ENCODE data around the gene TPCN1.

Gene TPCN1

GRCh38 chr12:113221181-113221996 lies at the start of gene TPCN1:
Gene TPCN1 (plus strand): TSS chr12:113221464. CDS start chr12:113226853, 5,389 bp downstream.
- Mint-ChIP-seq H3K36me3 (ENCODE audit: low read depth) (peaks cover 17% of the 10 kb centered on the region), H3K27ac (peak within 1 kb of the TSS; percentile 95), H3K4me1 (ENCODE audit: low read depth) (peaks cover 28% of the 10 kb centered on the region), H3K9me3 (no peaks in the 10 kb centered on the region), H3K27me3 (no peaks in the 10 kb centered on the region), H3K4me3 (peak within 1 kb of the TSS; percentile 93)
- intact Hi-C loops (cut with micrococcal nuclease) = loop anchor here (1.0 to 5.0 kb wide), 2 partner anchors 12 to 34 kb away; partner anchors contain the start of genes DDX54 and RITA1

DNA sequence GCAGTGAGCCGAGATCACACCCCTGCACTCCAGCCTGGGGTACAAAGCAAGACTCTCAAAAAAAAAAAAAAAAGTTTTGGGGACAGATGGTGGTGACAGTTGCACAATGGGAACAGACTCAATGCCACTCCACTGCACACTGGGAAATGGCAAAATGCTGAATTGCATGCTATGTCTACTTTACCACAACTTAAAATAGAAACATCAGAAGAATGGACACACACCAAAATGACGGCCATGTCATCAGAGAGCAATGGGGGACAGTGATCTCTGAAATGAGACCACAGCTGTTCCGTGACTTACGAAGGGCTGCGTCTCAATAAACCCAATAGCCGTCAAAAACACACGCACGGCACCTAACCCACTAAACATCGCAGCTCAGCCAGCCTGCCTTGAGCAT lies 49.7 kb upstream of the TPCN1 start:
- Mint-ChIP-seq H3K4me1 (ENCODE audit: low read depth) (peaks cover 9% of the 10 kb centered on the region), H3K9me3 (no peaks in the 10 kb centered on the region), H3K36me3 (ENCODE audit: low read depth) (peaks cover 99% of the 10 kb centered on the region), H3K4me3 (no peak overlapping the region), H3K27me3 (no peaks in the 10 kb centered on the region), H3K27ac (no peak overlapping the region)
- intact Hi-C loops (cut with micrococcal nuclease) = loop anchor here (5.0 kb wide), 1 partner anchor 179 kb away; no protein-coding TSS in a partner anchor

DNA sequence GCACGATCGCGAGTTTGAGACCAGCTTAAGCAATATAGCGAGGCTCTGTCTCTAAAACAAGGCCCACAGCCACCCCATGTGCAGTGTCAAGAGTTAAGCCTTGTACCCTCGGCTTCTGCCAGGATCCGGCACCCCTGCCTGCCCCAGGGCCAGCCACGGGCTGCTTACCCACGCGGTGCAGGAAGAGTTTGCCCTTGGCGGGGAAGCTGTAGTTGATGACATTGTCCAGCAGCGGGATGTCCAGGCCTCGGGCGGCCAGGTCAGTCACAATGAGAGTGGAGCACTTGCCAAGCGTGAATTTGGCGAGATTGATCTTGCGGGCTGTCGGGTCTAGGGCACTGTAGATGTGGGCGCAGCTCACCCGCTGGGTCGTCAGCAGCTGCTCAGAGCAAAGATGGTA lies 49.1 kb upstream of the TPCN1 start:
- Mint-ChIP-seq H3K4me3 (no peak overlapping the region), H3K27me3 (no peaks in the 10 kb centered on the region), H3K4me1 (ENCODE audit: low read depth) (peaks cover 9% of the 10 kb centered on the region), H3K9me3 (no peaks in the 10 kb centered on the region), H3K36me3 (ENCODE audit: low read depth) (peaks cover 99% of the 10 kb centered on the region), H3K27ac (no peak overlapping the region)
- intact Hi-C loops (cut with micrococcal nuclease) = loop anchor here (5.0 kb wide), 1 partner anchor 180 kb away; no protein-coding TSS in a partner anchor

GRCh38 chr12:113173081-113173698 lies 48.1 kb upstream of the TPCN1 start:
- intact Hi-C loops (cut with micrococcal nuclease) = loop anchor here (5.0 kb wide), 1 partner anchor 181 kb away; no protein-coding TSS in a partner anchor
- H3K27ac Mint-ChIP-seq = no peak overlapping the region
- H3K36me3 Mint-ChIP-seq (ENCODE audit: low read depth) = peaks cover 99% of the 10 kb centered on the region
- H3K4me1 Mint-ChIP-seq (ENCODE audit: low read depth) = peaks cover 9% of the 10 kb centered on the region
- H3K27me3 Mint-ChIP-seq = no peaks in the 10 kb centered on the region
- H3K4me3 Mint-ChIP-seq = no peak overlapping the region
- no peaks in the 10 kb centered on the region for H3K9me3 Mint-ChIP-seq

DNA sequence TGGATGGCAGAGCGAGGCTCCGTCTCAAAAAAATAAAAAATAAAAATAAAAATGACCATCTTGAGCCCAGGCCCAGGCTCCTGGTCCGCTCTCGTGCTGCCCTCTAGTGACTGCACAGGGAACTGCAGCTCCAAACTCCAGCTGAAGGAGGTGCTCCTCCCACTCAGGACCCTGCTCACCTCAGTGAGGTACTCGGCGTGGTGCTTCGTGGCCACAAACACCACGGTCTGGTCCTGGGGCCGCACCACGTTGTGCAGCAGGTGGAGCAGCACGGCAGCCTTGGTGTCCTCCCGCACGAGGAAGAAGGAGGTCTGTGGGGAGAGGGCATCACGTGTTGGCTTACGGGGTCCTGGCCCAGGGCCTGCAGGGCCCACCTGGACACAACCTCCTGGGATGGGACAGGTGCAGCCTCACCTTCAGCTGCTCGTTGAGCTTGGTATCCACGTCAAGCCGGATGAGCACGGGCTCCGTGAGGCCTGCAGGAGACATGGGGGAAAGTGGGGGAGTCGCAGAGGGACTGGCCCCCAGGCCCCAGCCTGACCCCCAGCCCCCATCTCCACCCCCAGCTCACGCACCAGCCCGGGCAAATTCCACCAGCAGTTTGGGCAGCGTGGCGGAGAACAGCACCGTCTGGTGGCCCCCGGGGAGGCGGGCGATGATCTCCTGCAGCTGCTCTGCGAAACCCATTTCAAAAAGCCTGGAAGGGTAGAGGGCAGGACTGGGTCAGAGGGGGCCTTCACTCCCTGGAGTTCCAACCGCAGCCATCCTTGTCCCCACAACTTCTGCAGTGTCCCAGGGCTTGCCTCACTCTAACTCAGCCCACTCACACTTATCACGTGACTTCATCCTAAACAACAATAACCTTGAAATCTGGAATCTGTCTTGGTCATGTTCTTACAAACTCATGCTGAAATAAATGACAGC lies 46.5 kb upstream of the TPCN1 start:
- H3K4me3 Mint-ChIP-seq = no peak overlapping the region

DNA sequence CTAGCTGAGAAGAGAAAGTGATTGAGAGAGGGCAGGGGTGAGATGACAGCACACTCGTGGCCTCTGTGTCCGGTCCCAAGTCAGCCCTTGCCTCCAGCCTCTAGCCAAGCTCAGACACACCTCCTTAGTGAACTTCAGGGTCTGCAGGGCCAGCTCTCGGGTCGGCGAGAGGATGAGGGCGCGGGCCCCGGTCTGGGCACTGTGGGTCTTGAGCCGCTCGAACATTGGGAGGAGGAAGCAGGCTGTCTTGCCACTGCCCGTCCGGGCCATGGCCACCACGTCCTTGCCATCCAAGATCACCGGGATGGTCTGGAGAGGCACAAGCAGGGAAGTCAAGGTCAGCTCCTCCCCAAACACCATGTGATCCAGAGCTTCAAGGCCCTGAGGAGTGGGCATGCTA lies 42.2 kb upstream of the TPCN1 start:
- Mint-ChIP-seq H3K4me3 (no peak overlapping the region), H3K4me1 (ENCODE audit: low read depth) (peaks cover 20% of the 10 kb centered on the region), H3K9me3 (no peaks in the 10 kb centered on the region), H3K27me3 (no peaks in the 10 kb centered on the region), H3K36me3 (ENCODE audit: low read depth) (peaks cover 89% of the 10 kb centered on the region), H3K27ac (no peak overlapping the region)
- intact Hi-C loops (cut with micrococcal nuclease) = no loop called here

More for the DNA sequence above, 46.5 kb upstream of the TPCN1 start:
- Mint-ChIP-seq H3K4me1 (ENCODE audit: low read depth) (peaks cover 9% of the 10 kb centered on the region), H3K27me3 (no peaks in the 10 kb centered on the region), H3K9me3 (no peaks in the 10 kb centered on the region), H3K36me3 (ENCODE audit: low read depth) (peaks cover 99% of the 10 kb centered on the region), H3K27ac (peak overlapping the region; percentile 7)
- intact Hi-C loops (cut with micrococcal nuclease) = loop anchor here (1.0 to 5.0 kb wide), 2 partner anchors 126 to 182 kb away; no protein-coding TSS in a partner anchor

DNA sequence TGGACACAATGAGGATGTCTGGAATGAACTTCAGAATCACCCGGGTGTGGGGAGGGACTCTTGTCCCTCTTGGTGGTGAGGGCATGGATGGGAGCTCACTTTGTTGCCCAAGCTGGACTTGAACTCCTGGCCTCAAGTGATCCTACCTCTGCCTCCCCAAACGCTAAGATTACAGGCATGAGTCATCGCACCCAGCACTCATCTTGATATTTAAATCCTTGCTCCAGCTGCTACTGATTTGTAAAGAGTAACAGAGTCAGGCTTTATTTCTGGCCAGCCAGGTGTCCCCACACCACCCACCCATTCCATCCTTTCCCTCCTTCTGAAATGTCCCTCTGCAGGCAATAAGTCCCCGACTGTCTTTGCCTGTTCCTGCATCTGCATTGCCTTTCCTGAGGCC lies 40.9 kb upstream of the TPCN1 start:
- Mint-ChIP-seq H3K9me3 (no peaks in the 10 kb centered on the region), H3K36me3 (ENCODE audit: low read depth) (peaks cover 86% of the 10 kb centered on the region), H3K27me3 (no peaks in the 10 kb centered on the region), H3K27ac (no peak overlapping the region), H3K4me3 (no peak overlapping the region), H3K4me1 (ENCODE audit: low read depth) (peaks cover 11% of the 10 kb centered on the region)
- intact Hi-C loops (cut with micrococcal nuclease) = no loop called here

DNA sequence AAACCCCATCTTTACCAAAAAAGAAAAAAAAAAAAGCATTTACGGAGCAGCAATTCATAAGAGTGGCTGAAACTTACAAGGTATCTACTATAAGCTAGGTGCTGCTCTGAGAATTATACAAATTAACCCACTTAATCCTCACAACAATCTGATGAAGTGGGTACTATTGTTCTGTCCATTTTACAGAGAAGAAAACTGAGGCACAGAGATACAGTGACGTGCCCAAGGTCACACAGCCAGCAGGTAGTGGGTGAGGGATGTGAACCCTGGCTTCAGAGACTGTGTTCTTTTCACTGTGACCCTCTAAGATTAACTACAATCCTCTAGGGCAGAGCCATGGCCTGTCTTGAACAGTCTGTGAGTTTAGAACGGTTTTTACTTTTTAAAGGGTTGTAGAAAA lies 39.3 kb upstream of the TPCN1 start:
- H3K27me3 Mint-ChIP-seq = no peaks in the 10 kb centered on the region
- no peaks in the 10 kb centered on the region for H3K9me3 Mint-ChIP-seq
- no peak overlapping the region for H3K27ac Mint-ChIP-seq
- H3K36me3 Mint-ChIP-seq (ENCODE audit: low read depth) = peaks cover 81% of the 10 kb centered on the region
- peaks cover 27% of the 10 kb centered on the region for H3K4me1 Mint-ChIP-seq (ENCODE audit: low read depth)
- intact Hi-C loops (cut with micrococcal nuclease) = no loop called here
- H3K4me3 Mint-ChIP-seq = no peak overlapping the region

DNA sequence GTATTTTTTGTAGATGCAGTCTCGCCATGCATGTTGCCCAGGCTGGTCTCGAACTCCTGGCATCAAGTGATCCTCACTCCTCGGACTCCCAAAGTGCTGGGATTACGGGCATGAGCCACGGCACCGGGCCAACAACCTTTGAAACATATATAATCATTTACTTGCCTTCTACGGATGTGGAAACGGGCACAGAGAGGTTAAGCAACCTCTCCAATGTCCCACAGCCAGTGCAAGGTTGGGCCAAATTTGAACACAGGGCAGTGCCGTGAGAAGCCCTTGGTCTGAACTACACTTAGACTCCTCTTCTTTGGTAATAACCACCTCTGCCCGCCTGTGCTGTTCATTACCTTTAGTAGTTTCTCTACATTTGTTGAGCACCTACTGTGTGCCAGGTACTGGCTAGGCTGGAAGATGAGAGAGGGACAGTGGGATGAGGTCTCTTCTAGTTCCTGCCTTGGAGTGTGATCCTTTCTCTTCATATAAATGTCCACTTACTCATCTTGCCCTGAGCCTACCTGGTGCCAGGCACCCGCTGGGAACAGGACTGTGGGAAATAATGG lies 38.2 kb upstream of the TPCN1 start:
- Mint-ChIP-seq H3K36me3 (ENCODE audit: low read depth) (peaks cover 75% of the 10 kb centered on the region), H3K27ac (no peak overlapping the region), H3K4me3 (no peak overlapping the region), H3K27me3 (no peaks in the 10 kb centered on the region), H3K4me1 (ENCODE audit: low read depth) (peaks cover 32% of the 10 kb centered on the region), H3K9me3 (no peaks in the 10 kb centered on the region)
- intact Hi-C loops (cut with micrococcal nuclease) = no loop called here

DNA sequence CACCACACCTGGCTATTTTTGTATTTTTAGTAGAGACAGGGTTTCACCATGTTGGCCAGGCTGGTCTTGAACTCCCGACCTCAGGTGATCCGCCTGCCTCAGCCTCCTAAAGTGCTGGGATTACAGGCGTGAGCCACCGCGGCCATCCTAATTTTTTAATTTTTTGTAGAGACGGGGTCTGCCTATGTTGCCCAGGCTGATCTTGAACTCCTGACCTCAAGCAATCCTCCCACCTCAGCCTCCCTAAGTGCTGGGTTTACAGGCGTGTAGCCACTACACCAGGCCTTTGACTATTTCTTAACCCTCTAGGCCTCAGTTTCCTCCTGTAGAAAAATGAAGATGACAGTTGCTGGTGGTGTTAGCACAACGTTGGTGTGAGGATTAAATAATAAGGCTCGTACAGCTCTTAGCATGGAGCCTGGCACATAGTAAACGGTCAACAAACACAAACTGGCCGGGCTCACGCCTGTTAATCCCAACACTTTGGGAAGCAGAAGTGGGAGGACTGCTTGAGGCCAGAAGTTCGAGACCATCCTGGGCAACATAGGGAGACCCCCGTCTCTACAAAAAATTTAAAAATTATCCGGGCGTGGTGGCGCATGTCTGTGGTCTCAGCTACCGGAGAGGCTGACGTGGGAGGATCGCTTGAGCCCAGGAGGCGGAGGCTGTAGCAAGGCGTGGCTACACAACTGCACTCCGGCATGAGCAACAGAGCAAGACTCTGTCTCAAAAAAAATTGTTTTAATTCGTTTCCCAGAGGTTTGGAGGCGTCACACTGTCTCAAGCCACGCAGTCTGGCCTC lies 37.0 kb upstream of the TPCN1 start:
- peak overlapping the region; percentile 98 for H3K27ac Mint-ChIP-seq
- no peaks in the 10 kb centered on the region for H3K9me3 Mint-ChIP-seq
- H3K4me1 Mint-ChIP-seq (ENCODE audit: low read depth) = peaks cover 32% of the 10 kb centered on the region
- intact Hi-C loops (cut with micrococcal nuclease) = no loop called here
- no peaks in the 10 kb centered on the region for H3K27me3 Mint-ChIP-seq
- H3K36me3 Mint-ChIP-seq (ENCODE audit: low read depth) = peaks cover 75% of the 10 kb centered on the region
- H3K4me3 Mint-ChIP-seq = peak overlapping the region; percentile 98

DNA sequence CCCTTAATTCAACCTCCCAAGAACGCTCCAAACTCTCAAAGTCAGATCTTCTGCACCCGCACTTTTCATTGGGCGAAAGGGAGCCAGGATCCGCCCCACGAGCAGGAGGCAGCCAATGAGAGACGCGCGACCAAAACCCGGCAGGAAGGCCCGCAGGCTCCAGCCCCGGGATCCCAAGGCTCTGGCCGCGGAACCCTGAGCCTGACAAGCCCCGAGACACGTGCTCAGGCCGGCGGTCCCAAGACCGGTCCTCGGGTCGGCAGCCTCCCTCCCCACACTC lies 36.4 kb upstream of the TPCN1 start:
- Mint-ChIP-seq H3K9me3 (no peaks in the 10 kb centered on the region), H3K27ac (peak overlapping the region; percentile 98), H3K36me3 (ENCODE audit: low read depth) (peaks cover 75% of the 10 kb centered on the region), H3K4me1 (ENCODE audit: low read depth) (peaks cover 32% of the 10 kb centered on the region), H3K27me3 (no peaks in the 10 kb centered on the region), H3K4me3 (peak overlapping the region; percentile 98)
- intact Hi-C loops (cut with micrococcal nuclease) = loop anchor here (5.0 kb wide), 1 partner anchor 37 kb away; the partner anchor contains the start of gene TPCN1

DNA sequence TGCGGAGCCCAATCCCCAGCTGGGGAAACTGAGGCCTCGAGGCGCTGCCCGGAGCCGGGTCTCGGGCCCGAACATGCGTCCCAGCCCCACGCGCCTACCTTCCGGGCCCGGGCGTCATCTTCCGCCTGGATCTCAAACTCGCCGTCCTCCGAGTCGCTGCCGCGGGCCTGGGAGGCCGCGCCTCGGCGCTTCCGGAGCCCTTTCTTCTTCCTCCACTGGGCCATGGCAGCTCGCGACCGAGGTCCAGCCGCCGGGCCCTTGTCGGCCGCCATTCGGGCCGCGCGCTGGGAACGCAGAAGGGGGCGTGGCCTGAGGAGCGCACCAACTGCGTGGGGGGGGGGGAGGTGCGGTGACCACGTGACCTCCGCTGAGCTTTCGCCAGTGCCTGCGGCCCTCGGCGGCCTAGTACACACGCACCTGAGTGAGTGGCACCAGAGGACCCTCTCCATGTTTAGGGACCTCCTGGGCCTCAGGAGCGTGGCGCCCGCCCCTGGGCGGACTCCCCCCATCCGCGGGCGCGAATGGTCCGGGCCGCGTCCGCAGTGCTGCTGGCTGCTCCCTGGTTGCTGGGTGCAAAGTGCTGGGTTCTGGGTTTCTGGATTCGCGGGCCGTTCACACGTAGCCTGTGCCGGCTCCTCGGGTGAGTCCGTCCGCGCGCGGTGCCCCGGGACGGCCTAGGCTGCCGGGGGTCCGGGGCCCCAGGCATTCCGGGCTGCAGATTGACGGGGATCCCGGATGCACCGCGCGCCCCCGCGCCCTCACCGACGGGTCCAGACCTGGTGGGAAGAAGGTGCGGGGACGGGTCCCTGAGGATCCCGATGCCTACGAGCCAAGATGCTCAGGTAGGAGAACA lies 35.9 kb upstream of the TPCN1 start, which contains the start of the genes DDX54 and RITA1:
TSS of gene DDX54 (minus strand) at position 299 of the 853 bp plus-strand sequence. CDS start at position 272, 27 bp downstream.
TSS of gene RITA1 (plus strand) at position 542 of the 853 bp plus-strand sequence. CDS start 1,026 bp downstream, outside the sequence.
- peak within 1 kb of the TSS; percentile 98 for H3K4me3 Mint-ChIP-seq
- peak within 1 kb of the TSS; percentile 98 for H3K27ac Mint-ChIP-seq
- no peaks in the 10 kb centered on the region for H3K9me3 Mint-ChIP-seq
- H3K4me1 Mint-ChIP-seq (ENCODE audit: low read depth) = peaks cover 32% of the 10 kb centered on the region
- H3K36me3 Mint-ChIP-seq (ENCODE audit: low read depth) = peaks cover 75% of the 10 kb centered on the region
- intact Hi-C loops (cut with micrococcal nuclease) = loop anchor here (5.0 kb wide), 1 partner anchor 37 kb away; the partner anchor contains the start of gene TPCN1
- no peaks in the 10 kb centered on the region for H3K27me3 Mint-ChIP-seq
